Naive B cell (primary cell): ENCODE results near the gene C1QB. TPM values are rescaled to one million over a fixed set of nuclear protein-coding genes. Genes with fewer than 3 reads are reported as not detected.
"Not testable (repeated sequence)": the region's sequence is repeated elsewhere in the genome, so short reads cannot be mapped to it uniquely, and the experiment has no call there.

ENCODE experiments used
- ATAC-seq, 2 donors: fragments of 150-1000 bp; cut with Tn5 transposase; 2 replicates each; pipeline ENCODE4 v1.10.0; 2021; ENCODE audit warnings: low read depth in 2 of 2, mild to moderate bottlenecking in 2 of 2, moderate library complexity in 2 of 2
- DNase-seq: peaks from one replicate; pipeline ENCODE4 v3.0.0; 2022
- H3K27ac Mint-ChIP-seq, 6 donors: one replicate each; pipeline ENCODE4 v1.8.0; 2020 to 2022; ENCODE audit warnings: mild to moderate bottlenecking in 6 of 6, mixed read lengths in 6 of 6, moderate library complexity in 5 of 6, inconsistent platforms in 2 of 6
- H3K27me3 Mint-ChIP-seq, 3 donors: one replicate each; pipeline ENCODE4 v1.8.0; 2021 to 2022; ENCODE audit warnings: mixed read lengths in 3 of 3, mild to moderate bottlenecking in 1 of 3
- H3K36me3 Mint-ChIP-seq, 2 donors: one replicate each; pipeline ENCODE4 v1.8.0; 2020 to 2022; ENCODE audit warnings: mixed read lengths in 2 of 2, inconsistent platforms in 1 of 2, mild to moderate bottlenecking in 1 of 2
- H3K4me1 Mint-ChIP-seq, 3 donors: one replicate each; pipeline ENCODE4 v1.8.0; 2020 to 2022; ENCODE audit warnings: mixed read lengths in 3 of 3, inconsistent platforms in 1 of 3, mild to moderate bottlenecking in 1 of 3, moderate library complexity in 1 of 3
- H3K4me3 Mint-ChIP-seq, 8 donors: one replicate each; pipeline ENCODE4 v1.8.0; 2020 to 2022; ENCODE audit warnings: mild to moderate bottlenecking in 8 of 8, mixed read lengths in 8 of 8, moderate library complexity in 8 of 8, inconsistent platforms in 2 of 8
- H3K9me3 Mint-ChIP-seq, 7 donors: one replicate each; pipeline ENCODE4 v1.8.0; 2020 to 2022; ENCODE audit warnings: mixed read lengths in 7 of 7, mild to moderate bottlenecking in 5 of 7, inconsistent platforms in 2 of 7, moderate library complexity in 1 of 7
- polyA plus RNA-seq, 6 donors: library from polyadenylated mRNA; unstranded; fragments of 300-500 nt; fragmentation: Illumina TruSeq; gene quantifications; one replicate each; pipeline ENCODE4 v1.2.3, GENCODE V29; 2021; ENCODE audit warnings: low read depth in 6 of 6

The C1QB gene
- polyA plus RNA-seq, 6 donors from 2014 or later, result not detected

- Mint-ChIP-seq H3K27me3 (peaks cover 16 to 36% (median 25%) of the 10 kb centered on the region in 3 donors), H3K27ac (no peak overlapping the region), H3K36me3 (no peaks in the 10 kb centered on the region), H3K9me3 (peaks cover 0 to 9% (median 2%) of the 10 kb centered on the region in 7 donors), H3K4me1 (no peaks in the 10 kb centered on the region), H3K4me3 (no peak overlapping the region)
- ATAC-seq (no peak), DNase-seq (no peak)
Observed at GRCh38 chr1:22661880-22662279, 8.8 kb downstream of the C1QB start.

DNA sequence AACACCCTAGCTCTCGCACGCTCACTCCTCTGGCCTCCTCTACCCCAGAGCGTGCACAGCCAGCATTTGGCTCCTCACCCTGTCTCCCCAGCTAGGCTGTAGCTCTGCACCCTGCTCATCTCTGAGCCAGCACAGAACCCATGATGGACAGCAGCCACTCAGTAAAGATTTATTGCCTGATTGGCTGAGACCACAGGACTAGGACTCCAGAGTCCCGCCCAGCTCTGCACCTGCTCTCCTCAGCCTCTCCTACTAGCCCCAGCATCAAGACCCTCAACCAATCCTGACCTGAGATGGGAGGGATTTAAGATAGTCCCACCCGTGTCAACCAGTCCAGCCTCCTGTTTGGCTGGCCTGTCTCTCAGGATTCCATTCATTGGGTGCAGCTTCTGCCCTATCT is 9.3 kb downstream of the C1QB start:
- DNase-seq, result no peak
- Mint-ChIP-seq H3K9me3 (peaks cover 0 to 9% (median 2%) of the 10 kb centered on the region in 7 donors), H3K27ac (peak overlapping the region in 1 of 6 donors; percentile 71), H3K4me3 (peak overlapping the region in 1 of 8 donors; percentile 0), H3K4me1 (no peaks in the 10 kb centered on the region), H3K27me3 (peaks cover 17 to 36% (median 25%) of the 10 kb centered on the region in 3 donors), H3K36me3 (no peaks in the 10 kb centered on the region)
- no peak for ATAC-seq

DNA sequence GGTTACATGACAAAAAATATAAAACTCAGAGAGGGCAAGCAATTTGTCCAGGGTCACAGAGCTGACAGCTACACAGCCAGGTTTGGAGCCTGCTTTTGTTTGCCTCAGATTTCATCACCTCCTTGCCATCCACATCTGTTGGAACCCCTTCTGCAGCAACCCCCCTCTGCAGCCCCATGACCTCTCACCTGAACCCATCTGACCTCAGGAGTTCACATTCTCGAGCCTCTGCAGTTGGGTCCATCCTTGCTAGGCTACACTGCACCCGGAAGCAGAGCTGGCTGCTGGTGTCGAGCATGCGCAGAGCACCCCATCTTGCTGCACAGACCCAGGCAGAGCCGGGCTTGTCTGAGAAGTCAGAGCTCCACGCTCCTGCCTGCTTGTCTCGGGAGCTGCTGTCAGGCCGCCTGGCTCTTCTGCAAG is 10.0 kb downstream of the C1QB start:
- no peaks in the 10 kb centered on the region for H3K36me3 Mint-ChIP-seq
- ATAC-seq (no peak), DNase-seq (no peak)
- peaks cover 0 to 9% (median 2%) of the 10 kb centered on the region in 7 donors for H3K9me3 Mint-ChIP-seq
- no peak overlapping the region for H3K4me3 Mint-ChIP-seq
- no peaks in the 10 kb centered on the region for H3K4me1 Mint-ChIP-seq
- H3K27me3 Mint-ChIP-seq, result peaks cover 23 to 42% (median 31%) of the 10 kb centered on the region in 3 donors
- H3K27ac Mint-ChIP-seq, result peak overlapping the region in 1 of 6 donors; percentile 47

DNA sequence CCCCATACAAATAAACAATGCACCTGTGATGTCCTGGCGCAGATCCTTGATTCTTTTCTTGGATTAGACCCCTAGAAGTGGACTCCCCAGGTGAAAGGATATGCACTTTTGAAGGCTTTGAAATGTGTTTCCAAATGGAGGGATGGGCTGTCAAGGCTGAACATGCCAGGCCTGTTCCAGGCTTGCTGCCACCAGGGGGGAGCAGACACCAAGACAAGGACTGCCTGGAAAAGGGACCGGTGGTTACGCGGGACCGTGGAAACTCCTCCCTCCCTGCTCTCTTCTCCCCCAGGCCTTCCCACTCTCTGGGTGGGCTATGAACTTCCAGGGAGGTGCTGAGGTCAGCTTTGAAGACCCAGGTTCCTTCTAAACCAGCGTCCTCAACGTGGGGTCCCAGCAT is 12.7 kb downstream of the C1QB start:
- no peaks in the 10 kb centered on the region for H3K36me3 Mint-ChIP-seq
- no peak for DNase-seq
- no peak overlapping the region for H3K27ac Mint-ChIP-seq
- H3K9me3 Mint-ChIP-seq, result peaks cover 0 to 4% (median 0%) of the 10 kb centered on the region in 7 donors
- peaks cover 32 to 46% (median 45%) of the 10 kb centered on the region in 3 donors for H3K27me3 Mint-ChIP-seq
- H3K4me3 Mint-ChIP-seq, result no peak overlapping the region
- H3K4me1 Mint-ChIP-seq, result no peaks in the 10 kb centered on the region
- ATAC-seq, result no peak

DNA sequence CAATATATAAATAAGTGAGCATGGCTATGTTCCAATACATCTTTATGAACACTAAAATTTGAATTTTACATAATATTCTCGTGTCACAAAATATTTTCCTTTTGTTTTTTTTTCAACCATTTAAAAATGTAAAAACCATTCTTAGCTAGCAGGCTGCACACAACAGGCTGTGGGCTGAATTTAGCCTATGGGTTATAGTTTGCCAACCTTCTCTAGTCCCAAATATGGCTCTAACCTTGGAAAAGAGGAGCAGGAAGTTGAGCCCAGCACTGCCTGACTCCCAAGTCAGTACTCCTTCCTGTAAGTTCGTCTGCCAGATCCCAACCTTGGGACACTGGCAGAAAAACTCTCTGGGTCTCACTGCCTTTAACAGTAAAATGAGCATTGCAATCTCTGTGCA is 13.4 kb downstream of the C1QB start:
- DNase-seq, result no peak
- Mint-ChIP-seq H3K4me1 (no peaks in the 10 kb centered on the region), H3K27ac (no peak overlapping the region), H3K36me3 (no peaks in the 10 kb centered on the region), H3K9me3 (peaks cover 0 to 4% (median 0%) of the 10 kb centered on the region in 7 donors), H3K27me3 (peaks cover 37 to 53% (median 49%) of the 10 kb centered on the region in 3 donors), H3K4me3 (no peak overlapping the region)
- ATAC-seq, result no peak

GRCh38 chr1:22668840-22669239 is 15.8 kb downstream of the C1QB start:
- not testable (repeated sequence) for H3K9me3 Mint-ChIP-seq, ATAC-seq, DNase-seq, H3K4me1 Mint-ChIP-seq, H3K4me3 Mint-ChIP-seq, H3K36me3 Mint-ChIP-seq
- peak overlapping the region in 2 of 6 donors; percentile 35 to 66 for H3K27ac Mint-ChIP-seq
- peaks cover 40 to 63% (median 57%) of the 10 kb centered on the region in 3 donors for H3K27me3 Mint-ChIP-seq

DNA sequence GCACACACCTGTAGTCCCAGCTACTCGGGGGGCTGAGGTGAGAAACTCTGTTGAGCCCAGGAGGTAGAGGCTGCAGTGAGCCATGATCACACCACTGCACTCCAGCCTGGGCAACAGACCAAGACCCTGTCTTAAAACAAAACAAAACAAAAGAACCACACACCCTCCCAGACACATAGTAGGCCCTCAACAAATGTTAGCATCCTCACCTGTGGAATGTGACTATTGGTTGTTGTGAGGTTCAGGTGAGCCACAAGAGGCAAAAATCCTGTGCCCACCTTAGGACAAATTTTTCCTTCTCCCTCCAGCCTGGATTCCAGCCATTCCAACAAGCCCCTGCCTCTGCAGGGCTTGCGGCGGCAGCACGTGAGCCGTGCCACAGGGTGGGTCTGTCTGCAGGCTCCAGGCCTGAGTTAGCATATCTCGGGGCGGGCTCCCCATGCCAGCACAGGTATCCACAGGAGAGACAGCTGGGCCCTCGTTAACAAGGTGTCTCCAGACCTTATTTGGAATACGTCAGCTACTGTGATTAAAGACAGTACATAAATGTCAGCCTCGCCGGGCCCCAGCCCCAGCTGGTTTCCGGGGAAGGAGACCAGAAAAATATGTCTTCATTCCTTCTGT is 17.4 kb downstream of the C1QB start:
- no peaks in the 10 kb centered on the region for H3K9me3 Mint-ChIP-seq
- DNase-seq (no peak), ATAC-seq (no peak)
- H3K4me1 Mint-ChIP-seq, result no peaks in the 10 kb centered on the region
- H3K27ac Mint-ChIP-seq, result no peak overlapping the region
- H3K36me3 Mint-ChIP-seq, result no peaks in the 10 kb centered on the region
- peaks cover 33 to 58% (median 52%) of the 10 kb centered on the region in 3 donors for H3K27me3 Mint-ChIP-seq
- H3K4me3 Mint-ChIP-seq, result no peak overlapping the region

DNA sequence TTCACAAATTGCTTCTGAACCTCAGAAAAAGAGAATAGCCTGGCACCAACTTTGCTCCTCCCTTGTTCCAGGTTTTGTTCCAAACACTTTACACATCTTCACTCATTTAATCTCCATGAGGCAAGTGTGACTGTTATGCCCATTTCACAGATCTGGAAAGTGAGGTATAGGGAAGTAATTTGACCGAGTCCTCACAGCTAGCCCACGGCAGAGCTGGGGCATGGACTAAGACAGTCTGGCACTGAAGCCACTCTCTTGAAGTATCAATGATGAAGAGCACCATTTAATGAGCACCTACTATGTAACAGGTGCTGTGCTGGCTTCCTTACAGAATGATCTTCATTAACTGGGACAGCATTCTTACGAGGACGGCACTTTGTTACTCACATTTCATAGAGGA is 19.0 kb downstream of the C1QB start:
- Mint-ChIP-seq H3K4me3 (no peak overlapping the region), H3K27me3 (peaks cover 33 to 60% (median 54%) of the 10 kb centered on the region in 3 donors), H3K9me3 (no peaks in the 10 kb centered on the region), H3K36me3 (no peaks in the 10 kb centered on the region), H3K27ac (peak overlapping the region in 1 of 6 donors; percentile 62), H3K4me1 (no peaks in the 10 kb centered on the region)
- DNase-seq (no peak), ATAC-seq (no peak)

DNA sequence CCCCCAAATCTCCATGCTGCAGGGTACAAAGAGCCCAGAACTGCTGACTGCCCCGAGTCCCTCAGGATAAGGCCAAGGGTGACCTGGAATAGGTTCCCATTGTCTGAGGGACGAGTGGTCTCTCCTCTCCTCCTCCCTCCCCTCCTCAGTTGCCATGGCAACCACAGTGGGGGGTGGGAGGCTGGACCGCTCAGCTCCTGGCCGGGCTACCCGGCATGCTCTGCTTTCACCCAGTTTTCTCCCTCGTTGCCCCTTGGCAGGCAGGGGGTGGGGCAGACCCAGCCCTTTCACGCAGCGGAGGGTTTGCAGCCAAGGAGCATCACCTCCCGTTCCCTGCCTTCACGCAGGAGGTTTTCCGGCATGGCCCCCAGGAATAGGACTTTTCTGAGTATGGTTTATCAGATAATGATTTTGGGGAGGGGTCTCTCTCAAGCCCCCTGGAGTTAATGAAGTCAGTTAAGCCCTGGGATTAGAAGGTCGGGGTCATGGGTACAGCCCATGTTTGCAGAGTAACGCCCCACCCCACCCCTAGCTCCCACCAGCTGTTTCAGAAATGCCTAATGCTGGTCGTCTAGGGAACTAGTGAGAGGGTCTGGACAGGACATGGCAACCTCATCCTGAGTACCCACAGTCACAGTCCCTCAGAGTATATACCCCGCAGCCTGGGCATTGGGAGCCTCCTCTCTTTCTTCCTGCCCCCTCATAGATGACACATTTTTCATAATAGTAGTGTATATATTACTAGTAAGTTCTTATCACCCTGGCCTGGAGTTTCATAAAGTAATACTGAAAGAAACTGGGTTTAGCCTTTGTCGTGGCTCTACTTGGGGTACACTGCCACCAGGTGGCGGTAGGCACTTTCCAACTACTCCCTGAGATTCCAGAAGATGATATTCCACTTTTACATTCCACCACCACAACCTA is 20.7 kb downstream of the C1QB start:
- ATAC-seq, result no peak
- Mint-ChIP-seq H3K9me3 (no peaks in the 10 kb centered on the region), H3K36me3 (no peaks in the 10 kb centered on the region), H3K4me3 (no peak overlapping the region), H3K27ac (no peak overlapping the region), H3K27me3 (peaks cover 21 to 49% (median 44%) of the 10 kb centered on the region in 3 donors), H3K4me1 (no peaks in the 10 kb centered on the region)
- no peak for DNase-seq

GRCh38 chr1:22674410-22674749 is 21.3 kb downstream of the C1QB start:
- H3K4me3 Mint-ChIP-seq, result no peak overlapping the region
- no peak overlapping the region for H3K27ac Mint-ChIP-seq
- H3K36me3 Mint-ChIP-seq, result no peaks in the 10 kb centered on the region
- H3K4me1 Mint-ChIP-seq, result no peaks in the 10 kb centered on the region
- no peak for DNase-seq
- peaks cover 21 to 43% (median 41%) of the 10 kb centered on the region in 3 donors for H3K27me3 Mint-ChIP-seq
- H3K9me3 Mint-ChIP-seq, result no peaks in the 10 kb centered on the region
- no peak for ATAC-seq

DNA sequence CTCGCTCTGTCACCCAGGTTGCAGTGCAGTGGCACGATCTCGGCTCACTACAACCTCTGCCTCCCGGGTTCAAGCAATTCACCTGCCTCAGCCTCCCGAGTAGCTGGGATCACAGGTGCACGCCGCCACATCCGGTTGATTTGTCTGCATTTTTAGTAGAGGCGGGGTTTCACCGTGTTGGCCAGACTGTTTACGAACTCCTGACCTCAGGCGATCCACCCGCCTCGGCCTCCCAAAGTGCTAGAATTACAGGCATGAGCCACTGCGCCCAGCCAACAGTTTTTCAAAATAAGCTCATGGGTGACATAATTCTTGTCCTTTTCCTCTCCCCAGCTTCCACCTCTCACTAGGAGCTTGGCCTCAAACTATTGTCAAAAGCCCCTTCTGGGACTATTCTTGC is 23.1 kb downstream of the C1QB start:
- not testable (repeated sequence) for ATAC-seq, H3K4me1 Mint-ChIP-seq, H3K27ac Mint-ChIP-seq, H3K4me3 Mint-ChIP-seq, H3K36me3 Mint-ChIP-seq, H3K9me3 Mint-ChIP-seq, DNase-seq
- H3K27me3 Mint-ChIP-seq, result peaks cover 15 to 35% (median 29%) of the 10 kb centered on the region in 3 donors

GRCh38 chr1:22676916-22677583 is 24.0 kb downstream of the C1QB start:
- ATAC-seq, result no peak
- Mint-ChIP-seq H3K4me3 (no peak overlapping the region), H3K36me3 (no peaks in the 10 kb centered on the region), H3K27ac (no peak overlapping the region), H3K27me3 (peaks cover 6 to 26% (median 23%) of the 10 kb centered on the region in 3 donors), H3K4me1 (no peaks in the 10 kb centered on the region), H3K9me3 (no peaks in the 10 kb centered on the region)
- DNase-seq, result no peak
